Medulla oblongata (tissue), 1 donor: Measurements from ENCODE around the gene TOE1.

Source experiments
- DNase-seq: peaks from one replicate; pipeline ENCODE4 v3.0.0-alpha.2; 2015; ENCODE audit errors: extremely low spot score

Gene TOE1

DNA sequence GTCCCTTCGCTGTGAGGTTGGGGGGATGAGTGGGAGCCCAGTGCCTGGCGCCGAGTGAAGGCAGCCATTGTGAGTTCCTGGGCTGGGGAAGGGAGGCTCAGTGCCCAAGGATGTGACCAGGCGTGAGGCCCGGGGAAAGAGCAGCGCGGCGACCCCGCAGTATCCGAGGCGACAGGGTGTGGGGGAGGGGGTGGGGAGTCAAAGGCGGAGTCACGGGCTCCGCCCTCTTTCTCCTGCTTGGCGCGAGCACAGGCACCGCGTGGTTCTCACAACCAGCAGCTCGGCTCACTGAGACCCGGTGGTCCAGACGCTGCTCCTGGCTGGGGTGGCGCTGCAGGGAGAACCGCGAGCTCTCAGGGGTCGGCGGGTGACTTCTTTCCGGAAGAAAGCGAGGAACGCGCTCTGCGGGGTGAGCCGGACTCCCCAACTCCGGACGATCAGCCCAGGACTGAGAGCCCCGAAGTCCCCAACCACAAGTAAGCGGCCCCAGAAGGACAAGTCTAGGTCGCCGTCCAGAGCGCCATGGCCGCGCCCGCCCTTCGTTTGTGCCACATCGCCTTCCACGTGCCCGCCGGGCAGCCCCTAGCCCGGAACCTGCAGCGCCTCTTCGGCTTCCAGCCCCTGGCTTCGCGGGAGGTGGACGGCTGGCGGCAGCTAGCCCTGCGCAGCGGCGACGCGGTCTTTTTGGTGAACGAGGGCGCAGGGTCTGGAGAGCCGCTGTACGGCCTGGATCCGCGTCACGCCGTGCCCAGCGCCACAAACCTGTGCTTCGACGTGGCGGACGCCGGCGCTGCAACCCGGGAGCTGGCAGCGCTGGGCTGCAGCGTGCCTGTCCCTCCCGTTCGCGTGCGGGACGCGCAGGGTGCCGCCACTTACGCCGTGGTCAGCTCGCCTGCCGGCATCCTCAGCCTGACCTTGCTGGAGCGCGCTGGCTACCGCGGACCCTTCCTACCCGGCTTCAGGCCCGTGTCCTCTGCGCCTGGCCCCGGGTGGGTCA, 13.0 kb upstream of the TOE1 start, which contains the start of gene HPDL:
Gene HPDL, plus strand, starts transcription at position 269 of the 997 bp plus-strand sequence. Its CDS starts 254 bp downstream, at position 523.
- DNase-seq: peak; percentile 89

DNA sequence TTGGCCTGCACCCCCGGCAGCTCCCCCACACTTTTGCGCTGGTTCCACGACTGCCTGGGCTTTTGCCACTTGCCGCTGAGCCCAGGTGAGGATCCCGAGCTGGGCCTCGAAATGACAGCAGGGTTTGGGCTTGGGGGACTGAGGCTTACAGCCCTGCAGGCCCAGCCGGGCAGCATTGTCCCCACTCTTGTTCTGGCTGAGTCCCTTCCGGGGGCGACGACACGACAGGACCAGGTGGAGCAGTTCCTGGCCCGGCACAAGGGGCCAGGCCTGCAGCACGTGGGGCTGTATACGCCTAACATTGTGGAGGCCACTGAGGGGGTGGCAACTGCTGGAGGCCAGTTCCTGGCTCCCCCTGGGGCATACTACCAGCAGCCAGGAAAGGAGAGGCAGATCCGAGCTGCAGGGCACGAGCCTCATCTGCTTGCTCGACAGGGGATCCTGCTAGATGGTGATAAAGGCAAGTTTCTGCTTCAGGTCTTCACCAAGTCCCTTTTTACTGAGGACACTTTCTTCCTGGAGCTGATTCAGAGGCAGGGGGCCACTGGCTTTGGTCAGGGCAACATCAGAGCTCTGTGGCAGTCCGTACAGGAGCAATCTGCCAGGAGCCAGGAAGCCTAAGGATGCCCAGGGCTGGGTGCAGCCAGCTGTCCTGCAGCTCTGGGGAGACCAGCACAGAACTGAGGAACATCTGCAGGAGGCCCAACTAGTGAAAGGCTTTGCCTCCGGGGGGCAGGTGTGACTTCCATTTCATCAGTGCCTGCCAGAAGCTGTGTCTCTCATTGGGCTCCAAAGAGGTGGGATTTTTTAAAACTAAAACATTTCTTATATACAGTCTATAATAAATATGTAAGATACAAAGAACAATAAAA, 12.1 kb upstream of the TOE1 start:
- no peak for DNase-seq

DNA sequence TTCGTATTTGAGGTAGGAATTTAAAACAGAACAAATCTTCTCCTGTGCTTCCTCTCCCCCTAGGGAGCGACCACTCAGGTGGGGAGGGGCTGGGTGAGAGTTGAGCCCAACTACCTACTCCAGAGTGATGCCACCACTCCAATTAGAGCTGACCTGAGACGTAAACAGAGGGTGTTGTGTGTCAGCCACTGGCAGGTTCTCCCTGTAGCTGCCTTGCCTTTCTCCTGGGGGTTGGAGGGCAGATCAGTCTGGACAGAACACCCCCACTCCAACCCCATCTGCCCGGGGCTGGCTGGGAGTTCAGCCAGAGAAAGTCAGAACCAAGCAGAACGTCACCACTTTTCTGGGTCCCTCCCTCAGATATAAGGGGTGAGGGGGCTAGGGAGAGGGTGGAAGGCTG, 11.3 kb upstream of the TOE1 start:
- no peak for DNase-seq

DNA sequence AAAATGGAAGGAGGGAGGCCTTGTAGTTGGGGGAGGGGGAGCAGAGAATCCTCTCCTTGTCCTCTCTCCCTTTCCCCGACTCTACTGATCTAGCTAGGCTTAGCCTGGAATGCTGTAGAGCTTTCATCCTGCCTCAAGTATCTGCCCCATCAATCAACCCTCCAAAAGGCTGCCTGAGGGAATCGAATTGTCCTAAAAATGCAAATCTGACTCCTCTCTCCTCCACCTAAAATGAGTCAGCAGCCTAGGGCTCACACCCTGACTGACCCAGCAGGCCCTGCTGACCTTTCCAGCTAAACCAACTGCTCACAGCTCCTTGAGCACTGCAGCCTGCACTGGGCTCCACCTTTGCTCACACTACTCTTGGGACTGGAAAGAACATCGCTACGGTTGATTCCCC, 10.5 kb upstream of the TOE1 start:
- no peak for DNase-seq

DNA sequence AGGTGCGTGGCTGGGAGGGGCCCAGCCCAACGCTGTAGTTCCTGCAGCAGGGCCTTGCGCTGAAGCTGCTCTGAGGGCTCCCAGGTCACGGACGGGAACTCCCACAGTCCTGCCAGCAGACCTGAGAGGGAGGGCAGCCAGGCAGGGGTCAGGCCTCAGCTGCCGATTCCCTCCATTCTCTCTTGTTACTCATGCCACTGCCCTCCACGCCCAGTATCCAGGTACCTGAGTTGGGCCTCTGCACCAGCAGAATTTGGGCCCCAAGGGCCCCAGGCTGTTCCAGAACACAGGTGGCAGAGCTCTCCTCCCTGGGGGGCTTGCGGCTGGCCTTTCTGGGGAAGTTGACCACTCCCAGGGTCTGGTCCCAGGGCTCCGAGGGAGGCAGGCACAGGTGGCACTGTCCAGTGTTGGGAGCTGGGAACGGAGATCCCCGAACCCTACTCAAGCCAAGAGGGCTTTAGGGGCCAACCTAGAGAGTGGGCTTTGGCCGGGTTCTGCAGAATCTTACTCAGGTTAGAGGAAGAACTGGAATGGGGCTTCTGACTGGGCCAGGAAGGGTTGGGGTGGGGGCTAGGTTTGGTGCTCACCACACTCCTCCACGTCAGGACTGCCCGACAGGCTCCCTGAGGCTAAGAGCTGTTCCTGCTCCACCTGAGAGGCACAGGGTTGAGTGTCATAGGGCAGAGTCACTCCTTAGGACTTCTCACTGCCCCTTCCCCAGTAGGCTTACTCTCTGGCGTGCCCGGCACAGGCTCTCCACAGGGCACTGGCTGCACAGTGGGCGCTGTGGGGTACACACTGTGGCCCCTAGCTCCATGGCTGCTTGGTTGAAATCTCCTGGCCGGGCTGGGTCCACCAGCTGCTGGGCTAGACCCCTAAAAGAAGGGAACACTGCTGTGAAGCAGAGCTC, 8.3 kb upstream of the TOE1 start:
- DNase-seq: no peak

DNA sequence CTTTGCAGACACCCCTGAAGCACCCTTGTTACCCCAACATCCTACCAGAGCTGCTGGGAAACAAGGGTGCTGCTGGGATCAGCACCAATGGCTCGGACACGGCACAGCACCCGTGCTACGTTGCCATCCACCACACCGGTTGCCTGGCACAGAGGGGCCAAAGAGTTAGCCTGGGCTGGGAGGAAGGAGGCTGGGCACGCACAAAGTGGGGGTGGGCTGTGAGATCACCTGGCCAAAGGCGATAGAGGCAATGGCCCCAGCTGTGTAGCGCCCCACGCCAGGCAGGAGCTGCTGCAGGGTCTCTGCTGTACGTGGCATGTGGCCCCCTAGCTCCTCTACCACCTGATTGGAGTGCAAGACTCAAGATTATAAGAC, 7.6 kb upstream of the TOE1 start:
- DNase-seq: no peak

DNA sequence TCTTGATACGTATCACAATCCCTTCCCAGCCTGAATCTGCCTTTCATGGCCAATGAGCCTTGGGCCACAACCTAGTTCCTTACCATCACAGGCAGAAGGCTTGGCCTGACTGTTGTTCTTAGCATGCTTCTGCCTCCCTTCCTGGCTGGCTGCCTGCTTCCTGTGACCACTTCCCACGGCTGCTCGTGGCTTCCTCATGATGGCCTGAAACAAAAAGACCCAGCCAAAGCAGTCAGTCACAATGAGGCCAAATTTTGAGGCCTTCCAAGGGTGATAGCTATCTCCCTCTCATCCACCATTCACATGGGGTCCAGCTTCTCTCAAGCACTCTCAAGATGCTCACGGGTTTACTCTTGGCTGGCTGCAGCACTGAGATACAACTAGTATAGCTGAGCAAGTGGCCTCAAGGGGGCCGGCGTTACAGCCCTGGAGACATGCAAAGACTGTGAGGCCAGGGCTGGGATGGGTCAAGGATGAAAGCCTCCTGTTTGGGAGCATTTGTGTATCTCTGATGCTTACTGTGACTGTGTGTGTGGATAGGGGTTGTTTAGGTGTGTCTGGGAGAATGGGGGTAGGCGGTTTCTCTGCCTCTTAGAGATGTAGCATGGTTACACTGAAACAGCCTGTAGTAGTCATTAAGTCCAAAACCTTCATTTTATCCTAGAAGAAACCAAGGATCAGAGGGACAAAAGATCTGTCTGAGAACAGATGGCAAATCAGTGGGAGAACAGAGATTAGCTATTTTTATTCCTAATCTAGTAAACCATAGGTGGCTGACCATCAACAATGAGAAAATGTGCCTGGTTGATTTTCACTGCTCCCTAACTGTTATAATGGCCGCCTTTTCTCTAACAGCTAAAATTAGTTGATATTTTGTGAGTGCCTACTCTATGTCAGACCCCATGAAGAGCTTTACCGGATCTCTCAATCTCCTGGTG, 5.4 kb upstream of the TOE1 start:
- peak; percentile 66 for DNase-seq

DNA sequence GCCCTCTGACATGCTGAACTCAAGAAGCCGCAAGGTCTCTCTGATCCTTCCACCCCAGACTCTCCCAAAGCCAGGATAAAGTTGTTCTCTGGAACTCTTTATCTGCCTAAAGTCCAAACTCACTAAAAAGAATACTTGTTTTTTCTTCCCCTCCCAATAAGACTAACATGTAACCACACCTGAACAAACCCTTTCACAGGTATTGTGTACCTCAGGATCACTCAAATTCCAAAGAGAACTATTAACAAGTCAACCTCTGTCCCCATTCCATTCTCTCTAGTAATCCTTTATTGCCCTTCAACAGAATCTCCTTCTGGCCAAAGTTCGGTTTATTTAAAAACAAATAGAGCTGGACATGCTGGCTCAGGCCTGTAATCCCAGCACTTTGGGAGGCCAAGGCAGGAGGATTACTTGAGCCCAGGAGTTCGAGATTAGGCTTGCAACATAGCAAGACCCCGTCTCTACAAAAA, 4.1 kb upstream of the TOE1 start:
- DNase-seq: no peak

DNA sequence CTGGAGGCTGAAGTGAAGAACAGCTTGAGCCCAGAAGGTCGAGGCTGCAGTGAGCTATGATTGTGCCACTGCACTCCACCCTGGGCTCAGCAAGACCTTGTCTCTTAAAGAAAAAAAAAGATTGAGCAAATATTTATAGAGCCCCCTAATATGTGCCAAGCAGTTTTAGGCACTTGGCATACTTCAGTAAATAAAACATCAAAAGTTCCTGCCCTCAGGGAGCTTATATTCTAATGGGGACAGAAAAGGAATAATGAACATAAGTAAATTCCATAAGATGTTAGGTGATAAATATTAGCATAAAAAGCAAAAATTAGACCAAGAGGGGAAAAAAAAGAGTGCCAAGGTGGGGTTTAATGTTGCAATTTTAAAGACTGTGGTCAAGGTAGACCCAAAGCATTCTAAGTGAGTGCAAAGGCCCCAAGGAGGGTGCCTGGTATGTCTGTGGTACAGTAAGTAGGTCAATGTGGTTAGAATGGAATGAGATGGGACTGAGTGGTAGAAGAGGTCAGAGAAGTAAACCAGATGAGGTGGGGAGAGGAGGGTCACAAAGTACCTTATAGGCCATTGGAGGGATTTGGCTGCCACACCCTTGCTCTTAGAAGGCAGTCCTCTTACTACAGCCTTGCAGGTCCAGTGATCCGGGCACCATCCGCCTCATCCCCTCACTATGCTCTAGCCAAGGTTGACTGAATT, 2.2 kb upstream of the TOE1 start:
- DNase-seq: no peak

DNA sequence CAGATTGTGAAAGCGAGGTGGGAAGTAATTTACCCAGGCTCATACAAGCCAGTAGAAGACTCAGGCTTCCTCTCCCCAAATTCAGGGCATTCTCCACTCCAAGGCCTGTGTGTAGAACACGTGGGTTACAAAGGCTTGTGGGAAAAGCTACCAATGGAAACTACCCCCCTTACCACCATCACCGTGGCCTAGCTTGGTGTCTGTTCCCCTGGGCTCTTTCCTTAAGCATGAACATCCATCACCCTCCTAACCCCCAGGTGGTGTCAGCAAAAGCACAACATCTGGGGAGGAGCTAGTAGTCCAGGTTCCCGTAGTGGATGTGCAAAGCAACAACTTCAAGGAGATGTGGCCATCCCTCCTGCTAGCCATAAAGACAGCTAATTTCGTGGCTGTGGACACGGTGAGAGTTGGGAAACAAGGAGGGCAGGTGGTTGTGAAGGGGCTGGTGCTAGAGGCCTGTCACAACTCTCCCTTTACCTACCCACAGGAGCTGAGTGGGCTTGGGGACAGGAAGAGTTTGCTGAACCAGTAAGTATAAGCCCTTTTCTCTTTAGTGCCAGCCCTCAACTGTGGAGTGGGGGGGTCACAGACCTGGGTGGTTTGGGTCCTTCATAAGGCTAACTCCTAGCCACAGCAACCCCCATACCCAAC, 971 bp downstream of the TOE1 start:
- no peak for DNase-seq

DNA sequence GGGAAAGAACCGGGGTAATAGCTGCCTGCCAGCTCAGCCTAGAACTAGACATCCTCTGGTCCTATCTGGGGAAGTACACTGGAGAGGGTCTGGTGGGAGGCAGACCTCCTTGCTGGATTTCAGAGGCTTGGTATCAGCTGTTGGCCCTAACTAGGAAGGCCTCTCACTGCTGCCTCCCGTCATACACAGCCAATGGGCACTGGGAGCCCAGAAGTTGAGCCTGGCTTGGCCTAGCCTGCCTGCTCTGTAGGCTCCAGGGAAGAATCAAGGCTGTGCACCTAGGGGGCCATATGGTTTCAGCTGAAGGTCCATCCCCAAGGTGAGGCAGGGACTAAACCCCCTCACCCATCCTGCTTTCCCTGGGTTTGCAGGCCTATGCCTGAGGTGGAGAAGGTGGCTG, 4.5 kb downstream of the TOE1 start:
- DNase-seq: no peak

DNA sequence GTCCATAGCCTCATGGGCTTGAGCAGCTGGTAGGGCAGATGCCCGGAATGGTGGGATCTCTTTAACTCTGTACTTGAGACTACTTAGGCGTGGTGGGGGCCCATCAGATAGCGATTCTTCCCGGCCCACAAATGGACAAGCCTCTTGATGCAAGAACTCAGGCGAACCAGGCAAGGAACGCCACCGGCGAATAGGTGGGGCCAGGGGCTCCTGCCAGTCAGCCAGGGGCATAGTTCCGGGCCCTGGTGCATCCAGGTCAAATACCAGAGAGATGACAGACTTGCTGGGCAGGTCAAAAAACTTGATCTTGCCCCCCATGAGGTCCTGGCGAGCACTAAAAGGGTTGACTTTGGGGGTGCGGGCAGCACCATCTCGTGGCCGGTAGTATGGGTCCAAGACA, 5.0 kb downstream of the TOE1 start:
- DNase-seq: no peak

DNA sequence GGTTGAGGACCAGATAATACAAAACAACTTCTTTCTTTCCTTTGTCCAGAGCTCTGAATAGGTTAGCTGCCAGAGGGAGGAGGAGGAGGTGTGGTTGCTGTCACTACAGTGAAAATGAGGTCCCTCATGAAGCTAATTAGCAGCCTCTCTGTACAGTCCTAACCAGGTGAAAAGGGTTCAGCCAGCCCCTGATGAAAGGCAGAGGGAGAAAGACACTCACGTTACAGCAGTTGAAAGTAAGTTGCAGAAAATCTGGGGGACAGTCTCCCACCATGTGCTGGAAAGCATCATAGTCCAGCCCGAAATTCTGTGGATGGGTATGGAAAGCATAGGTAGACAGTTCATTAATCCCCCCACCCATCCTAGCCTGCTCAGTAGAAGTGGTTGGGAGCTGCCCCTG, 6.5 kb downstream of the TOE1 start:
- no peak for DNase-seq

DNA sequence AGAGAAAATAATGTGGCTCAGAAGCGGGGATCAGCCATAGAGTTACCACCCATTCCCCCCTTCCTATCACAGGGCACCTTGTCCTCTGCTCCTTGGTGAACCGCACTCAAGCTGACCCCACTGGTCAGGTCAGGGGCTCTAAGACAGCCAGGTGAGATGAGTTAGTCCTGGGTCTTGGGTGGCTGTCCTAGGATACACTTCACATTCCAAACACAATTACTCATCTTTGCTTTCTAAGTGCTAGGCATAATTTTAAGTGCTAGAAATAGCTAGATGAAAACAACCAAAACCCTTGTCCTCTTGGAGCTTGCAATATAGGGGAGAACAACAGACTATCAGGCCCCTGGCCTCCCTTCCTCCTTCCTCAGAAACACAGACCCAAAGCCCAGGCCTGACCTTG, 8.1 kb downstream of the TOE1 start:
- no peak for DNase-seq

DNA sequence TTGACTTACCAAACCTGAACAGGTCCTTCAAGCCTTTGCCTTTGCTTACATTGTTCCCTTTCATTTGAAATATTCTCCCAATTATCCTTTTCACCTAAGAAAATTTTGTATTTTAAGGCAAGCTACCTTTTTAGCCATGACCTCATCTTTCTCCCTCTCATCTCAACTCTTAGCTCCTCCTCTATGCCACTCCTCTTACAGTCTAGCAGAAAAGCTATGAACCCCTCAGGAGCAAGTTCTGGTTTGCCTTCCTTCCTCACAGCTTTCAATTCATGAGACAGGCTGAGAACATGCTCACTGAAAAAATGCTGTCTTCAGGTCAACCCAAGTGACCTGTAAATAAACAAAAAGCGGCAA, 8.6 kb downstream of the TOE1 start:
- no peak for DNase-seq

DNA sequence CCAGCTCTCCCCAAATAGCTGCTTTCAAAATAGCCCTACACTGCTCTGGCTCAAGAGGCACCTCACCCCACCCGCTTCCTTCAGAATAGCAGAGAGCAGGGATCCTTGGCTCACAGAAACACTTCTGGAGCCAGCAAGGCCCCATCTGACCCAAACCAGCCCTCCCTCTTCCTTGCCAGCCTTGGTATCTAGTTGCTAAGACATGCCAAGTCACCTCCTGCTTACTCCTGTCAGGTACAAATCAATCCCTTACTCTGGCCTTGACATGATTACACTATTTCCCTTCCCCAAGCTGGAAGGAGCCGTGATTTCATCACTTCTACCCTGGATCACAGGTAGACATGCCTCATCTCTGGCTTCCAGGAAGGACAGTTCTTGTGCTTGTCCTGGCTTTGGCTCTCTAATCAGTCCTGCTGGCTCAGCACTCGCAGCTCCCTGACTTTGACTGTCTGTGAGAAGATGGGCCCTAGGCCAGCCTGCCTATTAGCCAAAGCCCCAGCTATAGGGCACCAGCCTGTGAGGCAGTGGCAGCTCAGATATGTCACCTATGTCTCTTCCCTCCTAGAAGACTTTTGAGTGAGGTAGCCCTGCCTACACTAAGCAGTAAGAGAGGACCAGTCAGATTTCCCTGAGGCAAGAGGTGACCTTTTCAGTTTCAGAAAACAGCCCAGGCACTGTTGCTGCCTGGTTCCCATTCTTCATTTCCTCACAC, 9.2 kb downstream of the TOE1 start:
- no peak for DNase-seq

DNA sequence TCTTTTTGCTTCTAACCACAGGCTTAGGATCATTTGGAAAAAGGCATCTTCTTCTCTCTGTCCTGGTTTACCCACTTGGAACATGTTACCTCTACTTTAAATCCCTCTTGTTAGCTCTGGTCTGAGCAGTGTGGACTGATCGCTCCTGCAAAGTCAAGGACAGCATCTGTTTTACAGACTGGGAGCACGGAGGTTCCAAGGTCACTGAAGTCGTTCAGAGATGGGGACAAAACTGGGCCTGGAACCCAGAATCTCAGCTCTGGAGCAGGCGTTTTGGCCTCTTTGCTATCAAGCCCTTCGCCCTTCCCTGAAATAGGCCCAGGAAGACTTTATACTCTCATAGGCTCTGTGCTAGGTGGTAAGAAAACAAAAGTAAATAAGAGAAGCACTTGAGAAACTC, 11.5 kb downstream of the TOE1 start:
- DNase-seq: no peak

DNA sequence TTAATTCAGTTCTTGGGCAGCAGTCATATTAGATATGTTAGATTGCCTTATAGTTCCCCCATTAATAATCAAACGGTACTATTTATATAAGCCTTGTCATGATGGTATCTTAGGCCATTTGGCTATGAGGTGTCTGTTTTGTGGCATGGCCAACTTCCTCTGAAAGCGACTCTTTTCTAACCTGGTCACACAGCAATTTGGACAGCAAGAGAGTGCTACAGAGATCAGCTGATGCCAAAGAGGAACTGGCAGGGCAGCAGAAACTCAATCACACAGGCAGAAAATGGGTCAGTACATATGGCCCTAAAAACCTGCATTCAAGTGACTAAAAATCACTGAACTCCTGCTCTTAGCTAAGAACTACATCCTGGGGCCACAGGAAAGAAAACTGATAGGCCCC, 13.7 kb downstream of the TOE1 start:
- DNase-seq: peak; percentile 61

DNA sequence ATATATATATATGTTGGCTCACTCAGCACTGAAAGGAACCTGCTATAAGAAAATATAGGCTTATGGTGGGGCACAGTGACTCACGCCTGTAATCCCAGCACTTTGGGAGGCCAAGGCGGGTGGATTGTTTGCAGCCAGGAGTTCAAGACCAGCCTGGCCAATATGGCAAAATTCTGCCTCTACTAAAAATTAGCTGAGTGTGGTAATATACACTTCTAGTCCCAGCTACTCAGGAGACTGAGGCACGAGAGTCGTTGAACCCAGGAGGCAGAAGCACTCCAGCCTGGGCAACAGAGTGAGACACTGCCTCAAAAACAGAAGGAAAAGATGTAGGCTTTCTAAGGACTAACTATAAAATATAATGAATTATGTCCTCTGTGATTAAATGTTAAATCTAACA, 14.9 kb downstream of the TOE1 start:
- no peak for DNase-seq
